ENCODE results near the gene CCDC192. TPM values are rescaled to one million over a fixed set of nuclear protein-coding genes. Genes with fewer than 3 reads are reported as not detected.
A peak's percentile ranks its signal among the peaks of the same experiment; 100 is the strongest.
"Not testable (repeated sequence)": the region's sequence is repeated elsewhere in the genome, so short reads cannot be mapped to it uniquely, and the experiment has no call there.

CCDC192 gene
- total RNA-seq, 1 experiment from 2014 or later, result not detected

DNA sequence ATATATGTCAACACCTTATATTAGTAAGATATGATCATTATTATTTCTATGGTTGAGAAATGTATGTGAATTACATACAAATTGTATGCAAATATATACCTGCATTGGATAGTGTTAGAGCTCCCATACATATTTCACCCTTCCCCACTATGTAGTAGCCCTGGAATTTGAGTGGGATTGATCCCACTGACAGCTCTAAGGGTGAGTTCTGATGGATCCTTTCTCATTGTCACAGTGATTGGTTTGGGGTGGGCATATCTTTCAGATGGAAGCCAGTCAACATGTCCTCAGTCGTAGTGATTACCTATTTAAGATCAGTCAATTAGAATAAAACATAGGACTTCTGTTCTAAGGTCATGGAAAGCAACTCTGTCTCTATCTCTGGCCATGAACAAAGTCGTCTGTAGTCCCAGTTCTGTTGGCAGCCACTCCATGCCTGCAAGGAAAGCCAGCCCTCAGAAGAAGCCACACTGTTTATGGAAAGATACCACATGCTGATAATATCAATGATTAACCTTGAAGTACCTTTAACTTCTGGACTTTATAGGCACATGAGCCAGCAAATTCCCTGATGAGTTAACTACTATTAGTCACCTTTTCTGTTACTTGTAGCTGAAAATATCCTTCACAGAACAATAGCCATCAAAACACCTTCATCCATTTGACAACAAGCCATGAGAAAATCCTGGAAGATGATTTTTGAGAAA lies 5.1 kb upstream of the CCDC192 start:
- no peak for DNase-seq (ENCODE audit: extremely low read depth, low read depth)

DNA sequence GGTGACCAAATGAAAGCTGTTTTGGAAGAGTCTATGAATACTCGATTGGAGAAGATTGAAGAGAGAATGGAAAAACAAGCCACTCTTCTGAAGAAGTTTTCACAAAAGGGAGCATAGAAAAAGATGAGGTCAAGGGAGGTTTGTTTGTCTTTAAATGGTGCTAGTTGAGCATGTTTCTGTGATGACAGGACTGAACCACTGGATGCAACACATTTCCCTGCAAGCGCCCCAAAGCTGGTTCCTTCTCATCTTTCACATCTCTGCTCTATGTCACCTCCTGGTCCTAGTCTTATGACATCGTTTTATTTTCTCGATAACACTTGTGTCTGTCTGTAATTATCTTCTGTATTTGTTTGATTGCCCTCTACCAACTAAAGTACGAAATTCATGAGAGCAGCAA lies 3.8 kb upstream of the CCDC192 start:
- no peak for DNase-seq (ENCODE audit: extremely low read depth, low read depth)

DNA sequence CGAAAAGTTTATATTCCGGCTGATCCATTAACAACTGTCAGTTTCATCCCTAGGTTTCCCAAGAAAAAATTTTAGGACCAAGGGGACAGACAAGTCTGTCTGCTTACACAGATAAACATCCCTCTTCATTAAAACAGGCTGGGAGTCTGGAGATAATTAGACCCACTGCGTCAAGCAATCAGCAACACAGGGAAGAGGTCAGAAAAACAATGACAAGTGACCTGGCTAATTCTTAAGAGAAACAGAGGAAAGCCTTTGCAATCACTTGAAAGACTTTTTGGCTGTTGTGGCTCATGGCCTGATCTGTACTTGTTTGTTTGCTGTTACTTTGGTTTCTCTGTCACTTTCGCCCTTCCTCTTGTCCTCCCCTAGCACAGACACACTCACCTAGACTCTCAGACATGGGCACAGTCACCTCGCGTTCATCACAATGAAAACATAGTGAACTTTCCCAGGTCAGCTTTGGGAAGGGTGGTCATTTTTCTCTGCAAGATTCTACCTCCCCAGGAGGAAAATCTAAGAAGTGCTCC lies 2.9 kb upstream of the CCDC192 start:
- DNase-seq (ENCODE audit: extremely low read depth, low read depth), result no peak

DNA sequence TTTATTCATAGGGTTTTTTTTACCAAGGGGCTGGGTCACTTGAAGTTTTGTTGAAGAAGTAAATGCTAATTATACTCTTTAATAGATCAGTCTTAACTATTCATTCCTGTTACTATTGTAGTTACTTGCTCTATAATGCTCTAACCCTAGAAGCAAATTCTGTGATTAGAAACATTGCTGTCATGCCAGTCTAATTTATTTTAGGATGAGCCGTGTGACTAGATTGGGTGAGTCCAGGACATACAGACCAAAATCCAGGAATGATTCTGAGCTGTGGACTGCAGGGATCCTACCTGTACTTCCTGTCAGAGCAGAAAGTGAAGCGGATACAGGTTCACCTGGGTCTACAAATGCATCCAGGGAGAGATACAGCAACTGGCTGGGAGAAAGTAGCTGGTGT lies 757 bp upstream of the CCDC192 start:
- no peak for DNase-seq (ENCODE audit: extremely low read depth, low read depth)

DNA sequence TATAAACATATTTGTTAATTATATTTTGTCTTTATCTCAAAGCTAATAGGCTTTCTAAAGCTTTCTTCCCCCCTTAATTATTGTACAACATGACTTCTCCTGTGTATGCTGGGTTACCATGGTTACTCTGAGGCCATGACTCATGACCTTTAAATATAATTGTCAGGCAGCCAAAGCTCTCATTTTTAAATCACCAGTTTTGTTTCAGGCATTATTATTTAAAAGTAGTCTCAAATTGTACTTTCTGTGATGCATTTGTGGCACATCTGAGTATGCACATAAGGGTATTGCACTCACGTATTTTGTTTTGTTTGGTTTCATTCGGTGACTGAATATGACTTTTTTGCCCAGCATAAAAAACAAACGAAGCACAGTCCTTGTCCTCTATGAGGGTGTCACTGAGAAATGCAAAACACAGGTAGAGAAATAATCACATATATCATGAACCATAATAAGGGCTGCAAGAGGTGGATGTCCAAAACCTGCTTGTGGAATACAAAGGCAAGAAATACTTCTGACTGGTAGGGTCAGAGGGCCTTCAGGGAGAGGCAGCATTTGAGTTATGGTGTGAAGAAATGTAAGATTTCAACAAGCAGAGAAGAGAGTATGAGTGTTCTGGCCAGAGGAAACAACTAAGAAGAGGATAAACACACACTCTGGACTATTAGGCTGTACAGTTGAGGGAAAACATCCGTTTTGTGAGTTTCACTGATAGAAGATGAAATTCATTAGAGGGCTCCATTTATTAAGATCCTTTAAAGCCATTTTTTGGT lies 2.1 kb downstream of the CCDC192 start:
- peak; percentile 41 for DNase-seq (ENCODE audit: extremely low read depth, low read depth)

DNA sequence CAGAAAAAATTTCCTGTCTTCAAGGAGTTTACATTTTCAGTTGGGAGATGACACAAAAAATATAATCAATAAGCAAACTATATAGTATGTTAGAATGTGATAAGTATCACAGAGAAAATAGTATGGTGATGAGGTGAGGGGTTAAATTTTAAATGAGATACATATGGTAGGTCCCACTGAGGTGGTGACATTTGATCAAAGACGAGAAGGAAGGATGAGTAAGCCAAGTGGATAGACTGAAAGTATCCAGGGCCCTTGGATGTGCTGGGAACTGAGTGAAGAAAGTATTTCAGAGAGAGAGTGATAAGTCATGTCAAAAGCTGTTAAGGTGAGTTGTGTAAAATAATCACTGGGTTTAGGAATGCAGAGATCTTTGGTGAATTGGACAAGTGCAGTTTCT lies 3.5 kb downstream of the CCDC192 start:
- no peak for DNase-seq (ENCODE audit: extremely low read depth, low read depth)

DNA sequence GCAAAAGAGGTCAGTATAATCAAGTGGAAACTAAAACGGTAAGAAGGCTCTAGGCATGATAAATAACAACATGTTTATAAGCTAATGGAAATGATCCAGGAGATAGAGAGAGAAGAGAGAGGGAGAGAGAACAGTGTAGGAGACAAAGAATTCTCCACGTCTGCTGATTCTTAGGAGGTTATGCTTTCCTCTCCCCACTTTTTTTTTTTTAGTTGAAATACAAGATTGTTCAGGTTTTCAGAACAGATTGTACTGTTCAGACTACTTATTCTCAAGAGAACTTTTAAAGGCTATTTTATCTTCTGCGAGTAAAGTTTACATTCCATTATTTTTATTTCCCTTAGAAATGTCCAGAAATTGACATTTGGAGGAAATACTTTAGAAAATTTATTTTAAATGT lies 4.0 kb downstream of the CCDC192 start:
- DNase-seq (ENCODE audit: extremely low read depth, low read depth), result no peak

DNA sequence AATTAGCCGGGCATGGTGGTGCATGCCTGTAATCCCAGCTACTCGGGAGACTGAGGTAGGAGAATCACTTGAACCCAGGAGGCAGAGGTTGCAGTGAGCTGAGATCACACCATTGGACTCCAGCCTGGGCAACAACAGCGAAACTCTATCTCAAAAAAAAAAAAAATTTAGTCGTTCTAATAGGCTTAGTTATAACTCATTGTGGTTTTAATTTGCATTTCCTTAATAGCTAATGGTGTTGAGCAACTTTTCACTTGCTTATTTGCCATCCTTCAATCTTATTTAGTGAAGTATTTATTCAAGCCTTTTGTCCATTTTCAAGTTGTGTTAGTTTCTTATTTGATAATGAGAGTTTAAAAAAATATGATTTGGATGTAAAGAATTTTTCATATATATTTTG lies 9.9 kb downstream of the CCDC192 start:
- not testable (repeated sequence) for DNase-seq (ENCODE audit: extremely low read depth, low read depth)

DNA sequence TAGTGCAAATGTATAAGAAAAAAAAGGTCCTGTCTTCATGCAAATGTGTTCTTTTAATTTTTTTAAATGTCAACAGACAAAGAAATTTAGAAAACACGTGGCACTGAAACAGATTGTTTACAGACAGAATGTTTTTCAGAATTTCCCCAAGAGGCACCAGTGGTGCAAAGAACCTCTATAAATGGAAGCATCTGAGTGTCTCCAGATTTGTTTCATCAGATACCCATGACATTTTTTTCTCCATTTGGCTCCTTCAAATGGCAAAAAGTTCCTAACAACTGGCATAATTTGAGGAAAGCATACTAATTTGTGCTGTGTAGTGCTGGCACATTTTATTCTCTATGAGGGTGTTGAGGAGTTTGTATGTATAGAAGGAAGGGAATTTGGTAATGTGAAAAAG lies 15.0 kb downstream of the CCDC192 start:
- DNase-seq (ENCODE audit: extremely low read depth, low read depth), result no peak

DNA sequence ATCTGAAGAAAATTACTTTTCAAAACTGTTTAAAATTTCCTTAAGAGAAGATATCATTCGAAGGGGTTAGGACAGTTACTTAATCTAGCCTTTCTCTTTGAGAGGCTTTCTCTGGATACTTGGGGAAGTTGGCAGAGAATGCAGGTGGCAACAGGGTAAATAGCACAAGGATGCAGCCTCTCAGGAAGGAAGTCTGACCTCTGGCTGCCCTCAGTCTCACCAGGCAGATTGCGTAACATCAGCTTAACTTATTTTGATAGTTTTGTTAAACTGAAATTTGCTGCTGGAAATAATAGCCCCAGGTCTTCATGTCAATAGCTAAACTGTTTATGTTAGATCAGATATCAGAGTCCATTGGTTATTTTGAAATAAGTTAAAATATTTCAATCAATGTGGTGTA lies 20.4 kb downstream of the CCDC192 start:
- no peak for DNase-seq (ENCODE audit: extremely low read depth, low read depth)

DNA sequence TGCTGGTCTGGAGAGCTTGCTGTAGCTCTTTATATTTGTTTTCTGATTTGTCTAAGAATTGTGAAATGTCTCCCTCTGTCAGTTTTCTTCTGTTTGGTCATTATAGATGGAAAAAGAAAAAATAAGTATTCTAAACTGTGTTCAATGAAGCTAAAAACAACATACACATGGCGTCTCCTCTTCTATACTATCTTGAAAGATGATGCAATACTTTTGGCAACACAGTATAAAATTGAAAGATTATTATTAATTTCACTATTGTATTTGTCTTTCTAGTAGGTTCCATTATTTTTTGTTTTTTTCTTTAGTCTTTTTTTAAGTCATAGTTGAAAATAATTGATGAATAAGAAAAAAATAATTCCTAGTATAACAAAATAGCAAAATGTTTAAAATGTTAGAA lies 22.5 kb downstream of the CCDC192 start:
- no peak for DNase-seq (ENCODE audit: extremely low read depth, low read depth)

DNA sequence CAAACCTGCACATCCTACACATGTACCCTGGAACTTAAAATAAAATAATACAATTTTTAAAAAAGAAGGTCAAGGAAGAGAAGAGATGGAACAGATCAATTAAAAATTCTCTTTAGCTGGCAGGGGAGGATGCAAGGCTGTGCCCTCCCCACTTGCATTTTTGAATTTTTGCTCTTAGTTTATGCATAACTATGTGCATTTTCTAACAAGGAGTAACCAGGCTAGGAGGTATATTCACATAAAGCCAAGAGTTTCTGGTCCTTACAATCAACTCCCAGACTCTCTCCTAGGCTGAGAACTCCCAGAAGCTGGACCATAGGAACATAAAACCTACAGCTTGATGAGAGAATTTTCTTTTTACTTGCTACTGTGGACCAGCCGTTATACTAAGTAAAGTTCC lies 29.8 kb downstream of the CCDC192 start:
- no peak for DNase-seq (ENCODE audit: extremely low read depth, low read depth)

DNA sequence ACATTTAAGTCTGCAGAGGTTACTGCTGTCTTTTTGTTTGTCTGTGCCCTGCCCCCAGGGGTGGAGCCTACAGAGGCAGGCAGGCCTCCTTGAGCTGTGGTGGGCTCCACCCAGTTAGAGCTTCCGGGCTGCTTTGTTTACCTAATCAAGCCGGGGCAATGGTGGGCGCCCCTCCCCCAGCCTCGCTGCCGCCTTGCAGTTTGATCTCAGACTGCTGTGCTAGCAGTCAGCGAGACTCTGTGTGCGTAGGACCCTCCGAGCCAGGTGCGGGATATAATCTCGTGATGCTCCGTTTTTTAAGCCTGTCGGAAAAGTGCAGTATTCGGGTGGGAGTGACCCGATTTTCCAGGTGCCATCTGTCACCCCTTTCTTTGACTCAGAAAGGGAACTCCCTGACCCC lies 36.2 kb downstream of the CCDC192 start:
- not testable (repeated sequence) for DNase-seq (ENCODE audit: extremely low read depth, low read depth)

DNA sequence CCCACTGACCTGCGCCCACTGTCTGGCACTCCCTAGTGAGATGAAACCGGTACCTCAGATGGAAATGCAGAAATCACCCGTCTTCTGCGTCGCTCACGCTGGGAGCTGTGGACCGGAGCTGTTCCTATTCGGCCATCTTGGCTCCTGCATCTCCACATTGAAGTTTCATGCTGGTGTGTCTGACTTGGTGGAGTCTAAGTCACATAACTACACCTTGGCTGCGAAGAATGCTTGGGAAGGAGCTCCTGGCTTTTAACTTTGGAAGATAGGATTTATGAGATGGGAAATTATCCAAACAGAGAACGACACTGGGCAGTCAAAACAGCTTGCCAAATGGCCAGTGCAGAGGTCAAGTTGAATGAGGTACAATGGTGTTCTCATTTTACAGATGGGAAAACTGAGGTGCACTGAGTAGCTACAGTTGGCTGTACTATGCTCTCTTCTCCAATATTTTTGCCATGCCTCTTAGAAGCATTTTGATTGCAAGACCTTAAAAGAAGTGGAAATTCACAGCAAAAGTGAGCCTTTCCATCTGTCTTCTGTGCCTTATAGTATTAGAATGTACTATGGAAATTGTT lies 36.7 kb downstream of the CCDC192 start:
- DNase-seq (ENCODE audit: extremely low read depth, low read depth), result no peak

DNA sequence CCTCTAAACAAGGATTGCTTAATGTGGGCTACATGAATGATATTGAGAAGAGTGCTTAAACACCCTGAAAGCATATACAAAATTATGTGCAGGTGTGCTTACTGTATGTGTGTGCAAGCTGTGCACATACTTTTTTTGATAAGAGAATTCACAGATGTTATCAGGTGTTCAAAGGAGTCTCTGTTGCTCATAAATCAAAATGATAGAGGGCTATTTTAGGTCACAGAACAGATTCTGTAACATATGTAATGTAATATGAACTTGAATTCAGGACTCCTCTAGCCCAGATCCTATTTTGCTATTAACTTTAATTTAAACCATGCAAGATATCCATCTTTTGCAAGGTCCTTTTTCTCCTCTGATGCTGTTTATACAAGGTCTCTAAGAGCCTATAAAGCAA lies 38.2 kb downstream of the CCDC192 start:
- no peak for DNase-seq (ENCODE audit: extremely low read depth, low read depth)

DNA sequence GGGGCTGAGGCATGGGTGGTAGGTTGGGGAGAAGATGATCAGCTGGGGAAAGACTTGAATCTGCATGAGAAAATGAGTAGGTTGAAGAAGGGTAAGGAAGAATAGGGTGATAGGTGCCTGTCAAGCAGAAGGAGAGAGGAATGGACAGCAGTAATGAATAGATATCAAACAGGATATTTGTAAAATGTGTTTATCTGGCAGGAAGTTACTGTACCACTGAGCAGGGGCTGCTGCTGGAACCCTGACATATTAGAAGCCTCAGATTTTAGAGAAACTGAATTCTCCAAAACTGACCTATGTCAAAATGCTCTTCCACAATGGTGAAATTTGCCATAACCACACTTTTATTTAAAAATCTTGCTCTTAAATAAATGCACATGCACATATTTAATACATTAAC lies 41.0 kb downstream of the CCDC192 start:
- DNase-seq (ENCODE audit: extremely low read depth, low read depth), result no peak

DNA sequence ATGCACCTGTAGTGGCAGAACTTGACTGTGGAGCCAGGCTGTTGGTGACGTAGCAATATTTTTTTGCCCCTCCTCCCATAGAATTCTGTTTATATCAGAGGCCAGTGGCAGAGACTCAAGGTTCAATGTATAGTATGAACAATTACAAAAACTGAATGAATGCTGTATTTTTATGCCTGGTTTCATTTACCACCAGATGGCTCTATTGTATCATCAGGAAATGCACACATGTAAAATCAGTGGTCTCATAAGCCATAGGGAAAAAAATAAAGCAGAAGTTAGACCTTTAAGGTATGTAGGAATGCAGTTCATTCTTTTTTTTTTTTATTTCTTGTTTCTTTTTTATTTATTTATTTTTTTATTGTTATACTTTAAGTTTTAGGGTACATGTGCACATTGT lies 43.6 kb downstream of the CCDC192 start:
- peak; percentile 8 for DNase-seq (ENCODE audit: extremely low read depth, low read depth)

DNA sequence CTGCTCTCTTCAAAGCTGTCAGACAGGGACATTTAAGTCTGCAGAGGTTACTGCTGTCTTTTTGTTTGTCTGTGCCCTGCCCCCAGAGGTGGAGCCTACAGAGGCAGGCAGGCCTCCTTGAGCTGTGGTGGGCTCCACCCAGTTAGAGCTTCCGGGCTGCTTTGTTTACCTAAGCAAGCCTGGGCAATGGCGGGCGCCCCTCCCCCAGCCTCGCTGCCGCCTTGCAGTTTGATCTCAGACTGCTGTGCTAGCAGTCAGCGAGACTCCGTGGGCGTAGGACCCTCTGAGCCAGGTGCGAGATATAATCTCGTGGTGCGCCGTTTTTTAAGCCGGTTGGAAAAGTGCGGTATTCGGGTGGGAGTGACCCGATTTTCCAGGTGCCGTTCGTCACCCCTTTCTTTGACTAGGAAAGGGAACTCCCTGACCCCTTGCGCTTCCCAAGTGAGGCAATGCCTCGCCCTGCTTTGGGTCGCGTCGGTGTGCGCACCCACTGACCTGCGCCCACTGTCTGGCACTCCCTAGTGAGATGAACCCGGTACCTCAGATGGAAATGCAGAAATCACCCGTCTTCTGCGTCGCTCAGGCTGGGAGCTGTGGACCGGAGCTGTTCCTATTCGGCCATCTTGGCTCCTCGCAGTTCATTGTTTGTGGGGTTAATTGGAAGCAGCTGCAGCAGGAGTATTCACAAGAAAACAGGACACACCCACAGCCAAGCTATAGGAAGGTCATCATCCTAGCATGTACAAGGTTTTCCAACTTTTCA lies 49.5 kb downstream of the CCDC192 start:
- DNase-seq (ENCODE audit: extremely low read depth, low read depth), result not testable (repeated sequence)

DNA sequence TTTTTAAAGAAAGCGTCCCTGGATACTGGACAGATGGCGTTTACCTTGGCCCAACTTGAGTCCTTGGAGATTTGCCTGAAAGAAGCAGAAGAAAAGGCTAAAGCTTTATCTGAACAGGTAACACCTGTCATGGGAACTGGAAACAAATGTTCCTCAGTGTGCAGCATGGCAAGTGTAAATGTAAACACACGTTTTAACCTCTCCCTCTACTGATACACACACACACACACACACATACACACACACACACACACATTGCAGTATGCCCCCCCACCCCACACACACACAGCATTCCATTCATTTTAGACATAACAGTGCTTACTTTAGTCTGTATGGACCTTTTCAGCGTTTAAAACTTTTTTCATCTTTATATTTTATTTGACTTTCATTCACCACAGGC lies 51.1 kb downstream of the CCDC192 start:
- no peak for DNase-seq (ENCODE audit: extremely low read depth, low read depth)

DNA sequence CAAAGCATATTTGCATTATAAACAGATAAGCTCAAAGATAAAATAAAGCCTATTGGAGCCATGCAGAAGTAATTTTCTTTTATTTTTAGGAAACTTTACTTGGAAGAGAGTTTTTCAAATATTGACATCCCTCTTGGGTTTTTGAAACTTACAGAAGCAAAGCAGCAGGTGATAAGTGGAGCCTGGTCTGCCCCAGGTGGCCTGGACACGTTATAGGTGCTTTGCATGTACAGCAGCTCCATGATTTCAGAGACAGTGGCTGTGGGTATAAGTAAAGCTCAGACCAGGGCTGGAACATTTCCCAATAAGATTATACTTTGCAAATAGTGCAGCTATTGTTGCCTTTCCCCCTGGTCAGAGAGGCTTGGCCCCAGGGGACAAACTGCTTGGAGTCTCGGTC lies 51.5 kb downstream of the CCDC192 start:
- DNase-seq (ENCODE audit: extremely low read depth, low read depth), result no peak

DNA sequence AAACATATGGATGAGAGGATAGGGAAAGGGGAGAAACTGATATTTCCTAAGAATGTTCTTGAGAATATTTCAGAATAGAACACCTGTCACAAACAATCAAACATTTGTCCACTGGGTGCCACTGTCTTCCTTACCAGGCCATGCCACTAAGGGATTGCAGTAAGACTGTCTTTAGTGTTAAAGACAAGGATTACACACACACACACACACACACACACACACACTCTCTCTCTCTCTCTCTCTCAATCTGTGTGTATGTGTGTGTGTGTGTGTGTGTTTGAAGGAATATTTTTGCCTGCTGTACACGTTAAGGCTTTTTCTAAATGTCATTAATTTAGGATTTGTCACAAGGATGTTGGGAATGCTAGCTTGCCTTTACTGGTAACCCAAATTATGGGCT lies 54.4 kb downstream of the CCDC192 start:
- peak; percentile 42 for DNase-seq (ENCODE audit: extremely low read depth, low read depth)

All from NCI-H460 (cell line).